MCF 10A (cell line): ENCODE measurements around the gene ZHX3. TPM values are rescaled to one million over a fixed set of nuclear protein-coding genes. Genes with fewer than 3 reads are reported as not detected.

Experiments used
- Bru-seq: library from RNA; stranded (reverse); fragments of 400-500 nt; gene quantifications from one replicate; lab custom pipeline; 2021; lab: Mats Ljungman, UMichigan
- BruChase-seq, 2 experiments: library from RNA; stranded (reverse); fragments of 400-500 nt; gene quantifications; one replicate each; lab custom pipeline; 2021; lab: Mats Ljungman, UMichigan
- BruUV-seq: library from RNA; stranded (reverse); fragments of 400-500 nt; replicated peaks from 2 replicates; lab custom pipeline; 2021; lab: Mats Ljungman, UMichigan
- CTCF ChIA-PET: fragments of 300-600 bp; sonication (Branson Sonifier 250); formaldehyde crosslinking; extraction: SDS; loops from one replicate; lab custom pipeline; 2021; ENCODE audit warnings: antibody characterized with exemption, inconsistent platforms; lab: Yijun Ruan, JAX
- POLR2A ChIA-PET: fragments of 300-600, 350-650 bp; sonication (Branson Sonifier 250); formaldehyde crosslinking; extraction: SDS; loops from one replicate; lab custom pipeline; 2020; ENCODE audit warnings: antibody characterized with exemption, inconsistent platforms; lab: Yijun Ruan, JAX
- DNase-seq: peaks from one replicate; pipeline ENCODE4 v3.0.0-alpha.2; 2018; ENCODE audit not compliant: unreplicated experiment
- H3K27ac Mint-ChIP-seq: one replicate; pipeline ENCODE4 v1.8.0; 2022; ENCODE audit warnings: mild to moderate bottlenecking, low read depth, mixed read lengths; ENCODE audit not compliant: unreplicated experiment
- H3K27me3 Mint-ChIP-seq: one replicate; pipeline ENCODE4 v1.8.0; 2022; ENCODE audit warnings: mixed read lengths; ENCODE audit not compliant: insufficient read depth, unreplicated experiment
- H3K36me3 Mint-ChIP-seq: one replicate; pipeline ENCODE4 v1.8.0; 2022; ENCODE audit warnings: mild to moderate bottlenecking, moderate library complexity, mixed read lengths; ENCODE audit not compliant: insufficient read depth, unreplicated experiment
- H3K4me1 Mint-ChIP-seq: one replicate; pipeline ENCODE4 v1.8.0; 2022; ENCODE audit warnings: mixed read lengths; ENCODE audit not compliant: insufficient read depth, unreplicated experiment
- H3K4me3 Mint-ChIP-seq: one replicate; pipeline ENCODE4 v1.8.0; 2022; ENCODE audit warnings: mild to moderate bottlenecking, moderate library complexity, mixed read lengths; ENCODE audit not compliant: unreplicated experiment
- H3K9me3 Mint-ChIP-seq: one replicate; pipeline ENCODE4 v1.8.0; 2022; ENCODE audit warnings: mixed read lengths; ENCODE audit not compliant: unreplicated experiment
- CTCF ChIP-seq: fragments of 200-600 bp; IDR thresholded peaks from one replicate; pipeline ENCODE4 v1.8.0; 2022; ENCODE audit warnings: antibody characterized with exemption, mild to moderate bottlenecking; ENCODE audit not compliant: unreplicated experiment
- intact Hi-C: fragments of 100-400 bp; cut with micrococcal nuclease; formaldehyde crosslinking; loops from 2 replicates; pipeline ENCODE4 v1.14.1; 2022
- long read RNA-seq: library from polyadenylated mRNA; stranded (forward); transcript quantifications from one replicate; pipeline ENCODE4 v2.0.0, GENCODE V29; 2022
- total RNA-seq: library from RNA; stranded (reverse); gene quantifications from 2 replicates; pipeline ENCODE4 v1.2.3, GENCODE V29; 2022

ZHX3 gene, protein sequence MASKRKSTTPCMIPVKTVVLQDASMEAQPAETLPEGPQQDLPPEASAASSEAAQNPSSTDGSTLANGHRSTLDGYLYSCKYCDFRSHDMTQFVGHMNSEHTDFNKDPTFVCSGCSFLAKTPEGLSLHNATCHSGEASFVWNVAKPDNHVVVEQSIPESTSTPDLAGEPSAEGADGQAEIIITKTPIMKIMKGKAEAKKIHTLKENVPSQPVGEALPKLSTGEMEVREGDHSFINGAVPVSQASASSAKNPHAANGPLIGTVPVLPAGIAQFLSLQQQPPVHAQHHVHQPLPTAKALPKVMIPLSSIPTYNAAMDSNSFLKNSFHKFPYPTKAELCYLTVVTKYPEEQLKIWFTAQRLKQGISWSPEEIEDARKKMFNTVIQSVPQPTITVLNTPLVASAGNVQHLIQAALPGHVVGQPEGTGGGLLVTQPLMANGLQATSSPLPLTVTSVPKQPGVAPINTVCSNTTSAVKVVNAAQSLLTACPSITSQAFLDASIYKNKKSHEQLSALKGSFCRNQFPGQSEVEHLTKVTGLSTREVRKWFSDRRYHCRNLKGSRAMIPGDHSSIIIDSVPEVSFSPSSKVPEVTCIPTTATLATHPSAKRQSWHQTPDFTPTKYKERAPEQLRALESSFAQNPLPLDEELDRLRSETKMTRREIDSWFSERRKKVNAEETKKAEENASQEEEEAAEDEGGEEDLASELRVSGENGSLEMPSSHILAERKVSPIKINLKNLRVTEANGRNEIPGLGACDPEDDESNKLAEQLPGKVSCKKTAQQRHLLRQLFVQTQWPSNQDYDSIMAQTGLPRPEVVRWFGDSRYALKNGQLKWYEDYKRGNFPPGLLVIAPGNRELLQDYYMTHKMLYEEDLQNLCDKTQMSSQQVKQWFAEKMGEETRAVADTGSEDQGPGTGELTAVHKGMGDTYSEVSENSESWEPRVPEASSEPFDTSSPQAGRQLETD
- total RNA-seq (23.8 and 34.1 TPM in 2 replicates), Bru-seq, nascent RNA (percentile 68 among the genes with signal in this experiment), BruChase-seq, experiment 1, labeled RNA remaining after a 6-hour chase (percentile 67 among the genes with signal in this experiment), BruChase-seq, experiment 2, labeled RNA remaining after a 2-hour chase (percentile 63 among the genes with signal in this experiment)
- long read RNA-seq, full-length matches to known transcripts = 7 of 34 reads
- long read RNA-seq, partial matches to known transcripts = 11 of 34 reads
- long read RNA-seq, other reads (novel, unspliced or antisense) = 16 of 34 reads

GRCh38 chr20:41317546-41318270 lies at the start of gene ZHX3:
Gene ZHX3, minus strand, starts transcription at chr20:41317731. Its CDS starts 112,815 bp downstream, at chr20:41204916.
- peak within 1 kb of the TSS; percentile 63 for H3K27ac Mint-ChIP-seq
- no peaks in the 10 kb centered on the region for H3K9me3 Mint-ChIP-seq
- intact Hi-C loops = loop anchor here (2.0 to 10.0 kb wide), 3 partner anchors 70 to 183 kb away; partner anchors contain the start of gene PLCG1
- no TSS peak for BruUV-seq
- peak within 1 kb of the TSS; percentile 99 for H3K4me3 Mint-ChIP-seq
- ChIA-PET POLR2A (interaction anchor here (0.5 to 3.1 kb wide), 10 partner anchors 9 to 185 kb away, joined by 3 to 21 read pairs (median 5); partner anchors contain the start of genes LPIN3 and PLCG1), CTCF (interaction anchor here (0.7 to 1.6 kb wide), 5 partner anchors 22 to 183 kb away, joined by 3 to 6 read pairs (median 3); no protein-coding TSS in a partner anchor)
- H3K27me3 Mint-ChIP-seq = no peaks in the 10 kb centered on the region
- peak; percentile 96 for DNase-seq
- H3K4me1 Mint-ChIP-seq = peaks cover 29% of the 10 kb centered on the region
- no peaks in the 10 kb centered on the region for H3K36me3 Mint-ChIP-seq
- TF ChIP-seq CTCF = no peak

- peaks cover 6% of the 10 kb centered on the region for H3K36me3 Mint-ChIP-seq
- H3K4me1 Mint-ChIP-seq = no peaks in the 10 kb centered on the region
- H3K4me3 Mint-ChIP-seq = no peak overlapping the region
- H3K27me3 Mint-ChIP-seq = peaks cover 37% of the 10 kb centered on the region
- intact Hi-C loops = no loop called here
- no peak for TF ChIP-seq CTCF
- no peaks in the 10 kb centered on the region for H3K9me3 Mint-ChIP-seq
- DNase-seq = no peak
- POLR2A ChIA-PET = interaction anchor here (0.9 kb wide), 1 partner anchor 9 kb away, joined by 3 read pairs; no protein-coding TSS in a partner anchor
- BruUV-seq = no TSS peak
- no peak overlapping the region for H3K27ac Mint-ChIP-seq
- CTCF ChIA-PET = interaction anchor here (0.7 to 1.0 kb wide), 2 partner anchors 17 to 27 kb away, joined by 3 read pairs; partner anchors contain the start of gene LPIN3
Measured at GRCh38 chr20:41367393-41367695, 49.8 kb upstream of the ZHX3 start.

DNA sequence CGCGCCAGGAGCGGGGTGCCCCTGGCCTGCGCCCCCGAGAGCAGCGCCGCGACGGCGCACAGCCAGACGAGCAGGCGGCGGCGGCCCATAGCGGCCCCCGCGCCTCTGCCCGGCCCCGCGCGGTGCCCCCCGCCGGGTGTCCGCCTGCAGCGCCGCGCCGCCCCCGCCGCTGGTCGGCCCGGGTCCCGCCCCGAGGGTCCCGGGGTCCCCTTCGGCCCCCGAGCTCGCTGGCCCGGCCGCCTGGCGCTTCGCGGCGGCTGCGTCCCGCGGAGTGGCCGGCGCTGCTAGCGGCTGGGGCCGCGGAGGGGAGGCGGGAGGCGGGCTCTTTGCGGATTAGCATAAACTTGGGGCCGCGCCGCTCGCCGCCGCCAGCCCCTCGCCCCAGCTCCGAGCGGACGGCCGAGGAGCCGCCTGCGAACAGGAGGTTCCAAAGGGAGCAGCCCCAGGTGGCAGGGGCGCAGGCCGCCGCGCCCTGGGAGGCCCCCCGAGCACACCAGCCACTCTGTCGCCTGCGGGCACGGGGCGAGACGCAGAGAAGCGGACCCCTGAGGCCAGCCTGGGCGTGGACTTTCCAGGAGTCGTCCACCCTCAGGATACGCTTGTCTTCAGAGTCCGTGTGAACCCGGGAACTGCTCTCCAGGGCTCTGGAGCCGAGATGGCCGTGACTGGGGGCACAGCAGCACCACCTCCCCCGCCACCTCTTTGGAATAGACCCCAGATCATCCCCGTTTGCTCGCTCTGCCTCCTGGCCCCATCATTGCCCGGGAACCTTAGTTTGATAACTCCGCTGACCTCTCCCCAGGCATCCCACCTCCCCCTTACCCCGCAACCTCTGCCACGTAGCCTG lies 49.2 kb upstream of the ZHX3 start, which contains the start of gene EMILIN3:
Gene EMILIN3, minus strand, starts transcription at position 273 of the 847 bp plus-strand sequence. Its CDS starts 184 bp downstream, at position 89.
- Mint-ChIP-seq H3K4me3 (no peak within 1 kb of the TSS), H3K9me3 (no peaks in the 10 kb centered on the region), H3K27me3 (peaks cover 37% of the 10 kb centered on the region), H3K4me1 (no peaks in the 10 kb centered on the region), H3K27ac (no peak within 1 kb of the TSS), H3K36me3 (peaks cover 6% of the 10 kb centered on the region)
- no TSS peak for BruUV-seq
- no peak for DNase-seq
- POLR2A ChIA-PET = no interaction called here
- CTCF ChIA-PET = interaction anchor here (1.0 kb wide), 1 partner anchor 26 kb away, joined by 3 read pairs; the partner anchor contains the start of gene LPIN3
- intact Hi-C loops = no loop called here
- no peak for TF ChIP-seq CTCF
